ENCODE measurements around the gene FAM8A1.

DNA sequence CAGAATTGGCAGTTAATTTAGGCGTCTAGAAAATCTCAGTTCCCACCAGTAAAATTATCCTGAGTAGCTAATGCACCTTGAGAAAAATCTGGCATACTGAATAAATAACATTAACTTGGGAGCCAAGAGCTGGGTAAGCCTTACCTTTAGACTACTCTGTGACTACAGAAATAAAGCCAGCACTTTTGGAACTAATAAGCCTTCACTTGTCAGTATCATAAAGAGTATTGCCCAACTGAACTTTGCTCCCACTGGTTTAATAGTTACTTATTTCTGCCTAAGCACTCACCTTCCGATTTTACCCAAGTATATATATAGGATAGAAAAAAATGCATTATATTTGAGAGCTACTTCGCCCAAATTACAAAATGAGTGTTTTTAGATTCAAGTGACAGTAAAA lies 10.7 kb downstream of the FAM8A1 start:
- TF ChIP-seq, protein P1, sequence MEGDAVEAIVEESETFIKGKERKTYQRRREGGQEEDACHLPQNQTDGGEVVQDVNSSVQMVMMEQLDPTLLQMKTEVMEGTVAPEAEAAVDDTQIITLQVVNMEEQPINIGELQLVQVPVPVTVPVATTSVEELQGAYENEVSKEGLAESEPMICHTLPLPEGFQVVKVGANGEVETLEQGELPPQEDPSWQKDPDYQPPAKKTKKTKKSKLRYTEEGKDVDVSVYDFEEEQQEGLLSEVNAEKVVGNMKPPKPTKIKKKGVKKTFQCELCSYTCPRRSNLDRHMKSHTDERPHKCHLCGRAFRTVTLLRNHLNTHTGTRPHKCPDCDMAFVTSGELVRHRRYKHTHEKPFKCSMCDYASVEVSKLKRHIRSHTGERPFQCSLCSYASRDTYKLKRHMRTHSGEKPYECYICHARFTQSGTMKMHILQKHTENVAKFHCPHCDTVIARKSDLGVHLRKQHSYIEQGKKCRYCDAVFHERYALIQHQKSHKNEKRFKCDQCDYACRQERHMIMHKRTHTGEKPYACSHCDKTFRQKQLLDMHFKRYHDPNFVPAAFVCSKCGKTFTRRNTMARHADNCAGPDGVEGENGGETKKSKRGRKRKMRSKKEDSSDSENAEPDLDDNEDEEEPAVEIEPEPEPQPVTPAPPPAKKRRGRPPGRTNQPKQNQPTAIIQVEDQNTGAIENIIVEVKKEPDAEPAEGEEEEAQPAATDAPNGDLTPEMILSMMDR (IDR thresholded peaks at IDR 0.05 in 8 of 11, conservative IDR thresholded peaks at IDR 0.05 in 3 of 11), result no peak
- TF ChIP-seq POLR2A (IDR thresholded peaks at IDR 0.05) (no peak), POLR2AphosphoS5 (IDR thresholded peaks at IDR 0.05) (no peak)
